GM12891 (cell line): ENCODE results near the gene OR10D3.

Source experiments
- POLR2A ChIP-seq: IDR thresholded peaks from 2 replicates; pipeline ENCODE4 v1.6.1; 2011; ENCODE audit warnings: low read depth, low read length, control low read depth
- POLR2AphosphoS5 ChIP-seq: IDR thresholded peaks from 2 replicates; pipeline ENCODE4 v1.6.1; 2011; ENCODE audit warnings: low read depth, low read length, control low read depth

- no peak for TF ChIP-seq POLR2A
- no peak for TF ChIP-seq POLR2AphosphoS5
Observed at GRCh38 chr11:124207102-124207792, 24.1 kb downstream of the OR10D3 start.
